ENCODE data around the gene SPRED1. TPM values are rescaled to one million over a fixed set of nuclear protein-coding genes. Genes with fewer than 3 reads are reported as not detected.

Gene SPRED1
- total RNA-seq: 1 to 10 TPM; 4.3 to 5.5 (median 4.3) TPM

DNA sequence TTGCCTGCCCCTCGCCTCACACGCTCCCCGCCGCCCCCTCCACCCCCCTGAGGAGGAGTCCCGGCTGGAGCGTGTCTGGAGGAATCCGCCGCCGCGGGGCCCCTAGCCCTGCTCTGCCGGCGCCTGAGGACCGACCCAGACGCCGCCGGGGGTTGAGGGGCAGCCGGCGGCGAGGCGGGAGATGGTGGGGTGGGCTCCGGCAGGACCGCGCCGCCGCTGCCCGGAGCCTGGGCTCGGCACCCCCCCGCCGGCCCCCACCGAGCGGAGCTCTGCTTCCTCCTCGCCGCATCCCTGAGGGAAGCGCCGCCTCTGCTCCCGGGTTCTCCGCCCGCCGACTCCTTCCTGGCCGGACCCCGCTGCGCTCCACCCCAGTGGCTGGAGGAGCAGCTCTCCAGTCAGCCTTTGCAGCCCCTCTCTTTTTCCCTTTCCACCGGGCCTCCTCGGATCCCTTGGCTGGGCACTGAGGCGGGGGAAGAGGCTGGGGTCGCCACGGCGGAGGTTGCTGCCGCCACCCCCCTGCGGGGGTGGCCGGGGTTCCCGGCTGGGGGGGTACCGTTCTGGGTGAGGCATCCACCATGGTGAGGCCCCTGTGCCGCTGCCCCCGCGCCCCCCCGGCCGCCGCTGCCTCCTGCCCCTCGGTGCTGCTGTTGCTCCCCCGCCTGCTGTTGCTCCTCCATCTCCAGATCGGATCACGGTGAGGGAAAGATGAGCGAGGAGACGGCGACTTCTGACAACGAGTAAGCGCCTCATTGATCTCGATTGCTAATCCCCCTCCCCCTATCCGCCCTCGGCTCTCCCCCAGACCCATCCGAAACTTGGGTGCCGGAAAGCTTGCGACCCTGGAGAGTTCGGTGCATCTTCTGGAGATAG, at the start of gene SPRED1:
Gene SPRED1 (plus strand): TSS at position 356 of the 870 bp plus-strand sequence. CDS start 350 bp downstream, at position 706.
- H3K36me3 Mint-ChIP-seq (ENCODE audit: insufficient read depth): no peaks in the 10 kb centered on the region
- ATAC-seq (peak; percentile 25 to 40), DNase-seq (no peak)
- H3K9me3 Mint-ChIP-seq: no peaks in the 10 kb centered on the region
- H3K4me1 Mint-ChIP-seq (ENCODE audit: low read depth): peaks cover 29% of the 10 kb centered on the region
- H3K27me3 Mint-ChIP-seq (ENCODE audit: low read depth): peaks cover 35% of the 10 kb centered on the region
- H3K4me3 Mint-ChIP-seq: peak within 1 kb of the TSS; percentile 87

DNA sequence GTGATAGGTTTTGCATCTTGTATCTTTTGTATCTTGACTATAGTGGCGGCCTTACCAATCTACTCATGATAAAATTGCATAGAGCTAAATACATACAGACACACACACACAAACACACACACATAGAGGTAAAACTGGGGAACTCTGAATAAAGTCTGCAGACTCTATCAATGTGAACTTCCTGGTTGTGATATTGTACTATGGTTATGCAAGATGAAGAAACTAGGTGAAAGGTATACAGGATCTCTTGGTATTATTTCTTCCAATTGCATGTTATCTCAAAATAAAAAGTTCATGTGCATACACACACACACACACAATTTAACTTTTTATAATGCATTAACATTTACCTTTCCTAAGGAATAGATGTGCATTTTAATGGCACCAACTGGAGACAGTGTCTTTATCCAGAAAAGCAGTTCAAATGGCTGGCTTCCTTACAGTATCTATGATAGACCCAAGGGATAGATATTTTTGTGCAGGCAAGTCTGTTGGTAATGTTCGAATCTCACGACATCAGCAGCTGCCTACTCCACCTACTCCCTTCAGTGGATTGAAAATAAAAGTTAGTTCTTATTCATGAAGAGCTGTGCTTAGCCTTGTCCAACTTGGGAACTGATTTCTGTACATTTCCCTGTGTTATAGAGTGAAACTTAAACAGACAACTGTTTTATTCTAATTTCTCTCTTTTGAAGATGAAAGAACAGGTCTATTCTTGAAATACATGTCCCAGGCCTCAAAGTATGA, 46.9 kb upstream of the SPRED1 start:
- Mint-ChIP-seq H3K9me3 (no peaks in the 10 kb centered on the region), H3K4me1 (ENCODE audit: low read depth) (no peaks in the 10 kb centered on the region), H3K27me3 (ENCODE audit: low read depth) (peaks cover 18% of the 10 kb centered on the region), H3K4me3 (no peak overlapping the region), H3K36me3 (ENCODE audit: insufficient read depth) (no peaks in the 10 kb centered on the region)
- DNase-seq (no peak), ATAC-seq (no peak)

DNA sequence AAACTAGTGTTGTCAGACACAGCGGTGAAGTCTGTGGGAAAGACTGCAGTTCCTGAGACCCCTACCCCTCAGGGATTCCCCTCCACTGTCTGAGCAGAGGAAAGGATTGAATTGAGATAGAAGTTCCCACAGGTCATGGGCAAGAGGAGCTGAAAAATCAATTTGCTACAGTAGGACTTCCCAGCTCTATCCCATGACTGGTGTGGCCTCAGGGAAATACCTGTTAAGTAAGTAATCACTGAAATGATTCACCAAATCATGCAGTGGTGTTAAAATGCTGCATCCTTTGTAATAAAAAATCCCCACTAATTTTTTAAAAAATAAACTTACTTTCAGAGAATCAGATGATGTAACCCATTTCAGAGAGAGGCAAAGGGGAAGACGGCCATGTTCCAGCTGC, 45.0 kb upstream of the SPRED1 start:
- Mint-ChIP-seq H3K4me3 (no peak overlapping the region), H3K9me3 (no peaks in the 10 kb centered on the region)

DNA sequence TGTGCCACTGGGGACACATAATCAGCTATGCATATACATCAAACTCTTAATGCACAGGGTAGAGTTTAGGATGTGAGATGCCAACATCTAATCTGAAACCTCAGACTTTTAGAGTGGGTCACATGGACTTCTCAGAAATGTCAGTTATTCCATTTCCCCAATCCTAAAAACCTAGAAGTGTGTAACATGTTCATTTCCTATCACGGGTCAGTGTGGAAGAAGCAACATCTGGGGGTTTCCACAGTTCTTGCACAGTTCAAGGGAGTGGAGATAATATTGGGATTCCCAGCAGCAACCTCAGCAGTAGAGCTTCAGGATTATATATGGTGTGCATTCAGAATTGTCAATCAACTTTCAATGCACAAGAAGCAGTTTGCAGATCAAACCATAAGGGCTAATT, 44.4 kb upstream of the SPRED1 start:
- no peak for DNase-seq
- peaks cover 7% of the 10 kb centered on the region for H3K27me3 Mint-ChIP-seq (ENCODE audit: low read depth)
- ATAC-seq: no peak
- H3K9me3 Mint-ChIP-seq: no peaks in the 10 kb centered on the region
- H3K4me1 Mint-ChIP-seq (ENCODE audit: low read depth): no peaks in the 10 kb centered on the region
- no peaks in the 10 kb centered on the region for H3K36me3 Mint-ChIP-seq (ENCODE audit: insufficient read depth)
- no peak overlapping the region for H3K4me3 Mint-ChIP-seq

More for the DNA sequence above, 45.0 kb upstream of the SPRED1 start:
- ATAC-seq: no peak
- H3K27me3 Mint-ChIP-seq (ENCODE audit: low read depth): peaks cover 10% of the 10 kb centered on the region
- H3K4me1 Mint-ChIP-seq (ENCODE audit: low read depth): no peaks in the 10 kb centered on the region
- H3K36me3 Mint-ChIP-seq (ENCODE audit: insufficient read depth): no peaks in the 10 kb centered on the region
- no peak for DNase-seq

DNA sequence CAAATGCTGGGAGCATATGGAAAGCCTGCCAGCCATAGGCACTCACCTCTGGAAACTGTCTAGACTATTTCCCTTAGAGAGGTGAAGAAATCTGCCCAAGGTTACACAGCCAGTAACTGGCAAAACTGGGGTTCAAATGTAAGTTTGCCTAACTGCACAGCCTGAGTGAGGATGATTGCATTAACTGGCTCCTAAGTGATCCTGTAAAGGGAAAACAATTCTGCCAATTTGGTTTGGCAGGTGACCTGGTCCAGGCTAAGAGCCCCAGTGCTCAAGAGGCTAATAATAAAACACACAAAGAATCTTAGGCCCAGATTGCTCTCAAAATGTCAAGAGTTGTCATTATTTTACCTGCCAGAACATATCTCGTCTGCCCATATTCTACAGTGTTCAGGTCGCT, 43.9 kb upstream of the SPRED1 start:
- Mint-ChIP-seq H3K9me3 (no peaks in the 10 kb centered on the region), H3K4me1 (ENCODE audit: low read depth) (no peaks in the 10 kb centered on the region), H3K36me3 (ENCODE audit: insufficient read depth) (no peaks in the 10 kb centered on the region), H3K27me3 (ENCODE audit: low read depth) (peaks cover 5% of the 10 kb centered on the region), H3K4me3 (no peak overlapping the region)
- DNase-seq (no peak), ATAC-seq (no peak)

- no peak for ATAC-seq
- Mint-ChIP-seq H3K4me1 (ENCODE audit: low read depth) (no peaks in the 10 kb centered on the region), H3K4me3 (no peak overlapping the region), H3K27me3 (ENCODE audit: low read depth) (peaks cover 3% of the 10 kb centered on the region), H3K9me3 (no peaks in the 10 kb centered on the region), H3K36me3 (ENCODE audit: insufficient read depth) (no peaks in the 10 kb centered on the region)
- no peak for DNase-seq
These were observed 41.4 kb upstream of the SPRED1 start for GRCh38 chr15:38211249-38211648.

DNA sequence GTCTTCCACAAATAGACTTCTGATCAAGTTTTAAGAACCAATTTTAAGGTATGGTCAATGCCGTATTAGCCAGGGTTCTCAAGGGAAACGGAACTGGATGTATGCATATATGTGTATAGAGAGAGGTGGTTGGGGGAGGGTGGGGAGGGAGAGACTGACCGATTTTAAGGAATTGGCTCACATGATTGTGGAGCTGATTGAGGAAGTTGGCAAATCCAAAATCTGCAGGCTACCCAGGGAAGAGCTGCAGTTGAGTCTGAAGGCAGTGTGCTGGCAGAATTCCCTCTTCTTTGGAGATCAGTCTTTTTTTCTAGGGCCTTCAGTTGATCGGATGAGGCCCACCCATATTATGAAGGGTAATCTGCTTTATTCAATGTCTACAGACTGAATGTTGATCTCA, 40.8 kb upstream of the SPRED1 start:
- H3K4me3 Mint-ChIP-seq: no peak overlapping the region
- no peaks in the 10 kb centered on the region for H3K9me3 Mint-ChIP-seq
- no peaks in the 10 kb centered on the region for H3K36me3 Mint-ChIP-seq (ENCODE audit: insufficient read depth)
- no peaks in the 10 kb centered on the region for H3K4me1 Mint-ChIP-seq (ENCODE audit: low read depth)
- DNase-seq (no peak), ATAC-seq (no peak)
- peaks cover 3% of the 10 kb centered on the region for H3K27me3 Mint-ChIP-seq (ENCODE audit: low read depth)

DNA sequence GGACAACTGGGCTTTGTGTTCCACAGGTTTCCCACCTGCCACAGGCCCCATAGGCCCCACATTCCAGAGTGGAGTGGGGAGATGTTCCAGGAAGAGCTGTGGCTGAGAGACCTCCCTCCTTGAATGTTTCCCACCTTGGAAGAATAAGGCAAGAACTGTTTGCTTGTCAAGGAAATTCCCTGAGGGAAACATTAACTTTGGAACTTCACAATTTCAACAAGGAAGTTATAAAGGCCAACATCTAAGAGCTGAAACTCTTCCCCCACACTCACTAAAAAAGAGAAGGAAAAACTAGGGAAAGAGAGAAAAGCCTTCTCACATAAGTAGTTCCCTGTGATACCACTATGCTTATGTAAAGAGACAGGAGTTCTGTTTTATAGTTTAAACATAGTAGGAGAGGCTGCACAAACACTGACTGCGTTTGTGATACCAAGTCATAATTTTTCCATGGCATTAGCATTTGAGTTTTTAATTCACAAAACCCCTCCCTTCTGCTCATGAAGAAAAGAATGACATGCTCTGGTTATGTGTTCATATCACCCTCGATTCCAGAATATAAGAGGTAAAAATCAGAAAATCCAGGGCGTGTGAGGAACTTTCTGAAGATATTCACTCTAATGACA, 39.8 kb upstream of the SPRED1 start:
- no peaks in the 10 kb centered on the region for H3K4me1 Mint-ChIP-seq (ENCODE audit: low read depth)
- peaks cover 8% of the 10 kb centered on the region for H3K27me3 Mint-ChIP-seq (ENCODE audit: low read depth)
- no peaks in the 10 kb centered on the region for H3K36me3 Mint-ChIP-seq (ENCODE audit: insufficient read depth)
- no peak overlapping the region for H3K4me3 Mint-ChIP-seq
- H3K9me3 Mint-ChIP-seq: no peaks in the 10 kb centered on the region
- ATAC-seq: no peak
- DNase-seq: no peak

DNA sequence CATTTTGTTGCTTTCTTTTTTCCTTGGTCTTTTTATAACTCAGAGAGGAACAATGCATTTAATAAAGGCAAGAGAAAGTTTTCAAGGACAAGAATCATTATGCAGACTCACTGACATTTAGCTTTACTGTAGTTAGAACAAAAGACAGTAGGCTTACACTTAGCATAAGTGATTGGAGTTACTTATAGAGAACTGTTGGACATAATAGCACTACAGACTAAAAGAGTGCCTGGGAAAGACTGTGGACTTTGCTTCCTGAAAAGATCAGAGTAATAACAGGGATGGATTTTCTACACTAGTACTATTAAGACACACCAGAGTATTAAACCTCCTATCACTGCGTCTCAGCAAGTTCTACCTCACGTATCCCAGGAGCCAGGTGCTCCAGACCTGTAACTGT, 39.3 kb upstream of the SPRED1 start:
- Mint-ChIP-seq H3K27me3 (ENCODE audit: low read depth) (peaks cover 8% of the 10 kb centered on the region), H3K9me3 (no peaks in the 10 kb centered on the region), H3K4me3 (no peak overlapping the region), H3K36me3 (ENCODE audit: insufficient read depth) (no peaks in the 10 kb centered on the region), H3K4me1 (ENCODE audit: low read depth) (no peaks in the 10 kb centered on the region)
- ATAC-seq (no peak), DNase-seq (no peak)

DNA sequence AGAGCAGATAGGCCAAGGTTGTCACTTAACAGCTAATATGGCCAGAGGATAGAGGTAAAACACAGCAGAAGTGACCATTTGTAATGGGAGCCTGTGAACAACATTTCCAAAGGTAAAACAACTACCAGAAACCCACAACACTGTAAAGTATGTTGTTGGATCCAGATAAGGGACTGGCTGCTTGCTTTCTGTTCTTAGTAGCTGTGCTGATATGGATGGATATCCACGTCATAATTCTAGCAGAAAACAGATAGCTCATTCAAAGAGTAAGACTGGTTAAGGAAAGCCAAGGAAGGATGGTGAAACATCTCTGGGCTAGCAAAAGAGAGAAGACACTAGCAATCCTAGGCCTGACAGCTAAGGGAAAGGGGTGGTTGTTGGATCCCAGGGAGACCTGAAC, 36.9 kb upstream of the SPRED1 start:
- ATAC-seq: no peak
- Mint-ChIP-seq H3K27me3 (ENCODE audit: low read depth) (peaks cover 5% of the 10 kb centered on the region), H3K36me3 (ENCODE audit: insufficient read depth) (no peaks in the 10 kb centered on the region), H3K4me1 (ENCODE audit: low read depth) (no peaks in the 10 kb centered on the region), H3K9me3 (no peaks in the 10 kb centered on the region), H3K4me3 (no peak overlapping the region)
- no peak for DNase-seq

- no peak for ATAC-seq
- Mint-ChIP-seq H3K36me3 (ENCODE audit: insufficient read depth) (no peaks in the 10 kb centered on the region), H3K9me3 (no peaks in the 10 kb centered on the region), H3K4me3 (no peak overlapping the region), H3K4me1 (ENCODE audit: low read depth) (no peaks in the 10 kb centered on the region), H3K27me3 (ENCODE audit: low read depth) (peaks cover 5% of the 10 kb centered on the region)
- no peak for DNase-seq
These were observed 35.9 kb upstream of the SPRED1 start for GRCh38 chr15:38216763-38217162.

DNA sequence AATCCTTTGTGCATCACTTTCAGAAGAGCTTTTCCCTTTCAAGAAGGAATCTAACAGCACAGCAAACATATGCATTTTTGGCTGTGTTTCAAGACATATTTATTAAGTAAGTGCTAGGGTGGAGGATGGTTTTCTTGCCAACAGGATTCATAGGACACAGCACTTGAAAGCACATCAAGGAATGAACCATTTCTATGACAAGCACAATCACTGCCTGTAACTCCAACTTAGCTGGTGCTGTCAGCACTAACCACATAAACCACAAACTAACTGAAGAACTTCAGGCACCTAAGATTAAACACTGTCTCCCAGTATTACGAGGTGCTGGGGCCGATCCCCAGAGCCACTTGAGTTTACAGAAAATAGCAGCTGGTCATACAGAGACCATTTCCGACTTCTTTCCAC, 35.4 kb upstream of the SPRED1 start:
- H3K27me3 Mint-ChIP-seq (ENCODE audit: low read depth): peaks cover 5% of the 10 kb centered on the region
- no peaks in the 10 kb centered on the region for H3K4me1 Mint-ChIP-seq (ENCODE audit: low read depth)
- no peak for ATAC-seq
- no peaks in the 10 kb centered on the region for H3K36me3 Mint-ChIP-seq (ENCODE audit: insufficient read depth)
- H3K9me3 Mint-ChIP-seq: no peaks in the 10 kb centered on the region
- H3K4me3 Mint-ChIP-seq: no peak overlapping the region
- DNase-seq: no peak

- peaks cover 5% of the 10 kb centered on the region for H3K27me3 Mint-ChIP-seq (ENCODE audit: low read depth)
- no peaks in the 10 kb centered on the region for H3K36me3 Mint-ChIP-seq (ENCODE audit: insufficient read depth)
- no peaks in the 10 kb centered on the region for H3K9me3 Mint-ChIP-seq
- DNase-seq (no peak), ATAC-seq (no peak)
- H3K4me1 Mint-ChIP-seq (ENCODE audit: low read depth): no peaks in the 10 kb centered on the region
- H3K4me3 Mint-ChIP-seq: no peak overlapping the region
These were observed 34.6 kb upstream of the SPRED1 start for GRCh38 chr15:38217788-38218609.
